CD4-positive, alpha-beta T cell (primary cell): ENCODE results near the gene DCP1A. TPM values are rescaled to one million over a fixed set of nuclear protein-coding genes. Genes with fewer than 3 reads are reported as not detected.
"Not testable (repeated sequence)": the region's sequence is repeated elsewhere in the genome, so short reads cannot be mapped to it uniquely, and the experiment has no call there.

Experiments used
- ATAC-seq: fragments of 200-7000 bp; cut with Tn5 transposase; one replicate; pipeline ENCODE4 v1.10.0; 2022; ENCODE audit warnings: mild to moderate bottlenecking; ENCODE audit not compliant: poor library complexity
- CTCF ChIA-PET: fragments of 350-600 bp; sonication (Branson Sonifier 250); formaldehyde crosslinking; loops from one replicate; lab custom pipeline; 2021; ENCODE audit warnings: antibody characterized with exemption, inconsistent platforms; lab: Charles Lee
- POLR2A ChIA-PET: fragments of 350-600 bp; sonication (Branson Sonifier 250); formaldehyde crosslinking; loops from one replicate; lab custom pipeline; 2021; ENCODE audit warnings: antibody characterized with exemption, inconsistent platforms; lab: Charles Lee
- DNase-seq, 14 experiments: peaks; one replicate each; pipeline ENCODE4 v3.0.0-alpha.2; 2013 to 2020; ENCODE audit warnings: mixed read lengths in 2 of 14
- H3K27ac ChIP-seq, 2 donors: one replicate each; pipeline versions ENCODE4 v1.5.1 to v1.7.0; 2013; ENCODE audit warnings: low read length in 2 of 2, low read depth in 1 of 2, mild to moderate bottlenecking in 1 of 2
- H3K27me3 ChIP-seq, 2 experiments: 1 replicate in 1 of 2; 2 replicates in 1 of 2; pipeline versions ENCODE4 v1.6.1 to v1.7.0; 2013; ENCODE audit warnings: low read length in 2 of 2, control low read depth in 1 of 2, mild to moderate bottlenecking in 1 of 2, moderate library complexity in 1 of 2; ENCODE audit not compliant: insufficient read depth in 2 of 2, control insufficient read depth in 1 of 2
- H3K36me3 ChIP-seq: one replicate; pipeline ENCODE4 v1.6.1; 2013; ENCODE audit warnings: low read length, control low read depth; ENCODE audit not compliant: insufficient read depth
- H3K4me1 ChIP-seq: one replicate; pipeline ENCODE4 v1.6.1; 2013; ENCODE audit warnings: low read length, control low read depth; ENCODE audit not compliant: insufficient read depth
- H3K4me3 ChIP-seq: one replicate; pipeline ENCODE4 v1.5.1; 2013; ENCODE audit warnings: mild to moderate bottlenecking, low read length, moderate library complexity
- H3K9me3 ChIP-seq, 2 experiments: 1 replicate in 1 of 2; 2 replicates in 1 of 2; pipeline versions ENCODE4 v1.6.1 to v1.7.0; 2013; ENCODE audit warnings: low read length in 2 of 2, mild to moderate bottlenecking in 2 of 2, control low read depth in 1 of 2, moderate library complexity in 1 of 2; ENCODE audit not compliant: control insufficient read depth in 1 of 2, insufficient read depth in 1 of 2
- H3K27ac Mint-ChIP-seq: one replicate; pipeline ENCODE4 v1.8.0; 2020; ENCODE audit warnings: mixed read lengths
- H3K27me3 Mint-ChIP-seq: one replicate; pipeline ENCODE4 v1.8.0; 2021; ENCODE audit warnings: mixed read lengths
- H3K36me3 Mint-ChIP-seq: one replicate; pipeline ENCODE4 v1.8.0; 2021; ENCODE audit warnings: low read depth, mixed read lengths
- H3K4me1 Mint-ChIP-seq: one replicate; pipeline ENCODE4 v1.8.0; 2021; ENCODE audit warnings: low read depth, mixed read lengths
- H3K4me3 Mint-ChIP-seq: one replicate; pipeline ENCODE4 v1.8.0; 2020; ENCODE audit warnings: mild to moderate bottlenecking, mixed read lengths
- H3K9me3 Mint-ChIP-seq: one replicate; pipeline ENCODE4 v1.8.0; 2020; ENCODE audit warnings: mixed read lengths
- CTCF ChIP-seq: fragments of 200-600 bp; IDR thresholded peaks from one replicate; pipeline ENCODE4 v1.8.0; 2022; ENCODE audit warnings: antibody characterized with exemption, mild to moderate bottlenecking
- intact Hi-C, 2 experiments: fragments of 100-400 bp; cut with DNase I in 1 of 2; cut with micrococcal nuclease in 1 of 2; formaldehyde crosslinking; loops; one replicate each; pipeline versions ENCODE4 v1.15.1 to v1.9.0; 2023 to 2025; cut with DNase I, micrococcal nuclease
- total RNA-seq, 174 experiments: library from RNA in 2 of 174; stranded (reverse) in 2 of 174; gene quantifications; one replicate each; pipeline ENCODE4 v1.2.3 and lab custom pipeline; 2021 to 2026

The DCP1A gene
- total RNA-seq, 2 experiments from 2014 or later = 58.9 to 60.1 TPM

GRCh38 chr3:53299611-53300023 is 47.7 kb downstream of the DCP1A start:
- CTCF ChIA-PET, H3K27ac Mint-ChIP-seq, H3K9me3 ChIP-seq, H3K27ac ChIP-seq, H3K27me3 Mint-ChIP-seq, H3K4me3 Mint-ChIP-seq, H3K4me1 ChIP-seq, H3K9me3 Mint-ChIP-seq, H3K4me1 Mint-ChIP-seq, H3K27me3 ChIP-seq, H3K4me3 ChIP-seq: not testable (repeated sequence)
- peak; percentile 92 for TF ChIP-seq CTCF
- H3K36me3 Mint-ChIP-seq = peaks cover 81% of the 10 kb centered on the region
- H3K36me3 ChIP-seq = peaks cover 45% of the 10 kb centered on the region
- POLR2A ChIA-PET = interaction anchor here (0.6 kb wide), 1 partner anchor 331 kb away, joined by 3 read pairs; no protein-coding TSS in a partner anchor
- intact Hi-C loops = loop anchor here (1.0 to 10.0 kb wide), 4 partner anchors 47 to 411 kb away; partner anchors contain the start of genes CACNA1D (in 1 of the 2) and DCP1A (in 1 of the 2)
- DNase-seq (peak in 3 of 14 experiments; percentile 57 to 66 (median 66)), ATAC-seq (peak; percentile 89)

- no peak overlapping the region for H3K4me3 Mint-ChIP-seq
- H3K4me3 ChIP-seq = no peak overlapping the region
- ChIA-PET CTCF (no interaction called here), POLR2A (no interaction called here)
- H3K27me3 Mint-ChIP-seq = no peaks in the 10 kb centered on the region
- H3K36me3 Mint-ChIP-seq = peaks cover 86% of the 10 kb centered on the region
- no peaks in the 10 kb centered on the region for H3K27me3 ChIP-seq
- no peak for DNase-seq
- no peak for TF ChIP-seq CTCF
- no peaks in the 10 kb centered on the region for H3K9me3 Mint-ChIP-seq
- no peaks in the 10 kb centered on the region for H3K9me3 ChIP-seq
- H3K4me1 ChIP-seq = no peaks in the 10 kb centered on the region
- peaks cover 6% of the 10 kb centered on the region for H3K4me1 Mint-ChIP-seq
- intact Hi-C loops = loop anchor here in 1 of 2 experiments (10.0 kb wide), 1 partner anchor 199 kb away; the partner anchor contains the start of gene CACNA1D
- no peak overlapping the region for H3K27ac ChIP-seq
- peaks cover 45% of the 10 kb centered on the region for H3K36me3 ChIP-seq
- no peak overlapping the region for H3K27ac Mint-ChIP-seq
- ATAC-seq = no peak
Measured at GRCh38 chr3:53295410-53295809, 51.9 kb downstream of the DCP1A start.

- Histone ChIP-seq H3K27me3 (no peaks in the 10 kb centered on the region), H3K27ac (no peak overlapping the region), H3K36me3 (peaks cover 48% of the 10 kb centered on the region), H3K4me1 (no peaks in the 10 kb centered on the region), H3K4me3 (no peak overlapping the region), H3K9me3 (no peaks in the 10 kb centered on the region)
- DNase-seq (no peak), ATAC-seq (no peak)
- TF ChIP-seq CTCF = no peak
- POLR2A ChIA-PET = no interaction called here
- intact Hi-C loops = loop anchor here in 1 of 2 experiments (10.0 kb wide), 1 partner anchor 201 kb away; the partner anchor contains the start of gene CACNA1D
- Mint-ChIP-seq H3K9me3 (no peaks in the 10 kb centered on the region), H3K36me3 (peaks cover 85% of the 10 kb centered on the region), H3K4me3 (no peak overlapping the region), H3K4me1 (no peaks in the 10 kb centered on the region), H3K27me3 (no peaks in the 10 kb centered on the region), H3K27ac (no peak overlapping the region)
- CTCF ChIA-PET = no interaction called here
Measured at GRCh38 chr3:53293867-53294266, 53.5 kb downstream of the DCP1A start.
